H9 (cell line): ENCODE measurements around the gene PLEKHA7. TPM values are rescaled to one million over a fixed set of nuclear protein-coding genes. Genes with fewer than 3 reads are reported as not detected.

ENCODE experiments used
- DNase-seq: peaks from one replicate; pipeline ENCODE4 v3.0.0-alpha.2; 2017
- H2AFZ ChIP-seq: one replicate; pipeline ENCODE4 v1.6.1; 2013; ENCODE audit warnings: mild to moderate bottlenecking, low read length, control low read depth, moderate library complexity
- H2AK5ac ChIP-seq: 2 replicates; pipeline ENCODE4 v1.6.1; 2013; ENCODE audit warnings: low read length, control low read depth, mixed read lengths; ENCODE audit not compliant: insufficient read length
- H2BK120ac ChIP-seq: one replicate; pipeline ENCODE4 v1.6.1; 2013; ENCODE audit warnings: low read depth, mild to moderate bottlenecking, low read length, control low read depth, inconsistent platforms; ENCODE audit not compliant: poor library complexity, severe bottlenecking
- H2BK12ac ChIP-seq: 2 replicates; pipeline ENCODE4 v1.6.1; 2013; ENCODE audit warnings: low read length, control low read depth, mixed read lengths, low read depth; ENCODE audit not compliant: insufficient read length
- H2BK15ac ChIP-seq: 2 replicates; pipeline ENCODE4 v1.6.1; 2013; ENCODE audit warnings: low read depth, low read length, control low read depth
- H2BK20ac ChIP-seq: one replicate; pipeline ENCODE4 v1.6.1; 2013; ENCODE audit warnings: low read depth, mild to moderate bottlenecking, low read length, control low read depth, inconsistent platforms; ENCODE audit not compliant: poor library complexity, severe bottlenecking
- H2BK5ac ChIP-seq: 2 replicates; pipeline ENCODE4 v1.6.1; 2013; ENCODE audit warnings: low read length, control low read depth, mixed read lengths; ENCODE audit not compliant: insufficient read length
- H3K14ac ChIP-seq: 2 replicates; pipeline ENCODE4 v1.6.1; 2013; ENCODE audit warnings: low read length, control low read depth; ENCODE audit not compliant: insufficient read depth
- H3K18ac ChIP-seq: 2 replicates; pipeline ENCODE4 v1.6.1; 2013; ENCODE audit warnings: low read depth, mild to moderate bottlenecking, mixed read lengths, low read length, control low read depth; ENCODE audit not compliant: insufficient read length
- H3K23ac ChIP-seq: 2 replicates; pipeline ENCODE4 v1.6.1; 2013; ENCODE audit warnings: low read length, control low read depth, mixed read lengths, low read depth; ENCODE audit not compliant: insufficient read length
- H3K23me2 ChIP-seq: 2 replicates; pipeline ENCODE4 v1.6.1; 2013; ENCODE audit warnings: low read depth, mild to moderate bottlenecking, mixed read lengths, low read length, control low read depth; ENCODE audit not compliant: insufficient read length, poor library complexity, severe bottlenecking
- H3K27ac ChIP-seq: 2 replicates; pipeline ENCODE4 v1.5.1; 2013; ENCODE audit warnings: low read length, control low read depth, mixed read lengths, low read depth; ENCODE audit not compliant: insufficient read length
- H3K27me3 ChIP-seq: 2 replicates; pipeline ENCODE4 v1.6.1; 2013; ENCODE audit warnings: low read length, control low read depth, inconsistent platforms; ENCODE audit not compliant: insufficient read depth
- H3K4ac ChIP-seq: 2 replicates; pipeline ENCODE4 v1.6.1; 2013; ENCODE audit warnings: low read depth, mild to moderate bottlenecking, control low read depth, inconsistent platforms, low read length, moderate library complexity
- H3K4me1 ChIP-seq: 2 replicates; pipeline ENCODE4 v1.6.1; 2013; ENCODE audit warnings: low read length, control low read depth, inconsistent platforms; ENCODE audit not compliant: insufficient read depth
- H3K4me2 ChIP-seq: 2 replicates; pipeline ENCODE4 v1.6.1; 2013; ENCODE audit warnings: low read length, control low read depth, mixed read lengths; ENCODE audit not compliant: insufficient read length, insufficient read depth
- H3K56ac ChIP-seq: 2 replicates; pipeline ENCODE4 v1.6.1; 2013; ENCODE audit warnings: low read depth, mild to moderate bottlenecking, mixed read lengths, low read length, control low read depth; ENCODE audit not compliant: insufficient read length
- H3K79me1 ChIP-seq: 2 replicates; pipeline ENCODE4 v1.6.1; 2013; ENCODE audit warnings: low read depth, mild to moderate bottlenecking, moderate library complexity, low read length, control low read depth, inconsistent platforms; ENCODE audit not compliant: insufficient read depth, poor library complexity, severe bottlenecking
- H3K79me2 ChIP-seq: 2 replicates; pipeline ENCODE4 v1.6.1; 2013; ENCODE audit warnings: low read length, control low read depth, inconsistent platforms; ENCODE audit not compliant: insufficient read depth
- H3K9ac ChIP-seq: 2 replicates; pipeline ENCODE4 v1.6.1; 2013; ENCODE audit warnings: low read length, control low read depth, mixed read lengths; ENCODE audit not compliant: insufficient read length; ENCODE audit errors: extremely low read depth
- H3K9me3 ChIP-seq: one replicate; pipeline ENCODE4 v1.6.1; 2013; ENCODE audit warnings: low read depth, low read length, inconsistent platforms; ENCODE audit not compliant: control insufficient read depth
- H3T11ph ChIP-seq: one replicate; pipeline ENCODE4 v1.6.1; 2013; ENCODE audit warnings: mild to moderate bottlenecking, low read length, control low read depth, inconsistent platforms
- H4K20me1 ChIP-seq: one replicate; pipeline ENCODE4 v1.6.1; 2013; ENCODE audit not compliant: control insufficient read depth, insufficient read length, insufficient read depth
- H4K5ac ChIP-seq: 2 replicates; pipeline ENCODE4 v1.6.1; 2013; ENCODE audit warnings: low read depth, mild to moderate bottlenecking, mixed read lengths, low read length, control low read depth; ENCODE audit not compliant: insufficient read length
- H4K8ac ChIP-seq: replicated peaks from 2 replicates; pipeline ENCODE4 v1.6.1; 2013; ENCODE audit warnings: low read length, control low read depth, mixed read lengths, low read depth; ENCODE audit not compliant: insufficient read length
- H4K91ac ChIP-seq: 2 replicates; pipeline ENCODE4 v1.6.1; 2013; ENCODE audit warnings: low read depth, mild to moderate bottlenecking, moderate library complexity, mixed read lengths, low read length, control low read depth; ENCODE audit not compliant: insufficient read length
- H3K27ac Mint-ChIP-seq, 3 experiments: 2 replicates in 2 of 3; 3 replicates in 1 of 3; pipeline ENCODE4 v1.8.0; 2020 to 2021; ENCODE audit warnings: mixed read lengths in 3 of 3, mild to moderate bottlenecking in 1 of 3, moderate library complexity in 1 of 3
- H3K27me3 Mint-ChIP-seq: 2 replicates; pipeline ENCODE4 v1.8.0; 2021; ENCODE audit warnings: low read depth, mild to moderate bottlenecking, moderate library complexity, mixed read lengths
- H3K36me3 Mint-ChIP-seq, 3 experiments: 2 replicates in 2 of 3; 3 replicates in 1 of 3; pipeline ENCODE4 v1.8.0; 2020 to 2021; ENCODE audit warnings: low read depth in 3 of 3, mixed read lengths in 3 of 3; ENCODE audit not compliant: insufficient read depth in 1 of 3
- H3K4me1 Mint-ChIP-seq, 2 experiments: 2 replicates each; pipeline ENCODE4 v1.8.0; 2020; ENCODE audit warnings: mixed read lengths in 2 of 2
- H3K4me3 Mint-ChIP-seq, 2 experiments: 2 replicates in 1 of 2; 3 replicates in 1 of 2; pipeline ENCODE4 v1.8.0; 2020 to 2021; ENCODE audit warnings: mild to moderate bottlenecking in 2 of 2, mixed read lengths in 2 of 2, moderate library complexity in 1 of 2
- H3K9me3 Mint-ChIP-seq, 2 experiments: 2 replicates in 1 of 2; 3 replicates in 1 of 2; pipeline ENCODE4 v1.8.0; 2020; ENCODE audit warnings: mild to moderate bottlenecking in 2 of 2, mixed read lengths in 2 of 2, moderate library complexity in 1 of 2
- CTCF ChIP-seq: fragments of 200-600 bp; sonication (generic); conservative IDR thresholded peaks from 3 replicates; pipeline ENCODE4 v1.8.0; 2021; ENCODE audit warnings: antibody characterized with exemption, mild to moderate bottlenecking
- WGBS: extraction: QIAGEN DNeasy Blood & Tissue Kit; methylation state at CpG from one replicate; pipeline ENCODE4 v1.1.7; 2013; ENCODE audit warnings: missing lambda C conversion rate, low lambda C conversion rate, mixed read lengths; ENCODE audit not compliant: insufficient read length; ENCODE audit errors: extremely low coverage; 5-methylcytosine and 5-hydroxymethylcytosine counted together
- total RNA-seq: library from RNA; stranded (reverse); gene quantifications from 2 replicates; pipeline ENCODE4 v1.2.1, GENCODE V29; 2021

PLEKHA7 gene
- total RNA-seq, 1 experiment from 2014 or later, result 21.0 TPM

DNA sequence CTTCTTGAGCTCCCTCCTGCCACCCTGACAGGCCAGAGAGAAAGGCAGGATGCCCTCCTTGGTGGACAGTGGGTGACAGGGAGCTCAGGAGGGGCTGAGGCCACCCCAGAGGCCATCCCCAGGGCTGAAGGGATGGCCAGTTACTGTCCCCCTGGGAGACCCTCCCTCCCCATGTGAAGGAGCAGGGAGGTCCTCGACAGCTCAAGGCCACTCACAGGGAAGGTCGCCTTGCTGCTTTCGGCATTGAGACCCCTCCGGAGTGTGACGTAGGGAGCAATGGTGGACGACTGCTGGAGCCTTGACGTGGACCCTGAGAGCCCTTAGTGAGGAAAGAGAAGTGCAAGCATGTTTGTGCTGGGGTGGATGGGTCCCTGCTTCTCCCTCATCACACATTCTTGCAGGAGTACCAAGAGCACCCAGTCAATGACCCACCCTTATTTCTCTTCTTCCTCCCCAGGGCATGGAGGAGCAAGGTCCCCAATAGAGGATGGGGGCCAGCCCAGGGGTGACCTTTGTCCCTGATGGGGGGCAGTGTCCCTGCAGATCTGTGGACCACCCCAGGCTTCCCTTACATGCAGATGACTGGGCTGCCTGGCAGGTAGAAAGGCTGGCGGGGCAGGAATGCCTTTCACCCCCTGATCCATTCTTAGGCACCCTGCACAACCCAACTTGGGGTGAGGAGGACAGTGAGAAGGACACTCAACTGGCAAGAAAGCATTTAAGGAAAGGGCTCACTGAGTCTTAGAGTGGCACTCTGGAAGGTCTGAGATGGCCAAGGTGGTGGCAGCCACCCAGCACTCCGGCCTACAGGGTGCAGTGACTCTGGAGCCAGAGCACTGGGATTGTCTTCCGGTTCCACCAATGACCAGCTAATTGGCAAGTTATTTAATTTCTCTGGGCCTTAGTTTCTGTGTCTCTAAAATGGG, 224.4 kb downstream of the PLEKHA7 start:
- Histone ChIP-seq H3K14ac (no peak overlapping the region), H4K91ac (no peak overlapping the region), H4K8ac (no peak overlapping the region), H2BK15ac (no peak overlapping the region), H2BK5ac (no peak overlapping the region), H3K56ac (no peak overlapping the region), H3K18ac (no peak overlapping the region), H3K27ac (no peak overlapping the region), H3K4me2 (no peak overlapping the region), H2BK20ac (no peak overlapping the region), H2AK5ac (no peak overlapping the region), H3K9ac (no peak overlapping the region), H4K5ac (no peak overlapping the region), H3K23ac (no peak overlapping the region), H2AFZ (no peak overlapping the region), H3K27me3 (no peaks in the 10 kb centered on the region), H3K79me1 (no peaks in the 10 kb centered on the region), H3K79me2 (no peaks in the 10 kb centered on the region), H3K4ac (no peak overlapping the region), H3K9me3 (no peaks in the 10 kb centered on the region), H2BK120ac (no peak overlapping the region), H3T11ph (no peak overlapping the region), H3K23me2 (no peaks in the 10 kb centered on the region), H3K4me1 (no peaks in the 10 kb centered on the region), H2BK12ac (no peak overlapping the region), H4K20me1 (no peaks in the 10 kb centered on the region)
- Mint-ChIP-seq H3K9me3 (no peaks in the 10 kb centered on the region), H3K36me3 (peaks cover 0 to 15% (median 5%) of the 10 kb centered on the region in 3 experiments; a peak in 5 of 7 replicates), H3K27me3 (no peaks in the 10 kb centered on the region), H3K27ac (no peak overlapping the region), H3K4me3 (no peak overlapping the region), H3K4me1 (peaks cover 8 to 9% of the 10 kb centered on the region in 2 experiments)
- no CpG with 5 or more reads among the region's 10 CpGs for WGBS
- DNase-seq, result no peak
- no peak for TF ChIP-seq CTCF
